ENCODE data around the gene CASP14.

DNA sequence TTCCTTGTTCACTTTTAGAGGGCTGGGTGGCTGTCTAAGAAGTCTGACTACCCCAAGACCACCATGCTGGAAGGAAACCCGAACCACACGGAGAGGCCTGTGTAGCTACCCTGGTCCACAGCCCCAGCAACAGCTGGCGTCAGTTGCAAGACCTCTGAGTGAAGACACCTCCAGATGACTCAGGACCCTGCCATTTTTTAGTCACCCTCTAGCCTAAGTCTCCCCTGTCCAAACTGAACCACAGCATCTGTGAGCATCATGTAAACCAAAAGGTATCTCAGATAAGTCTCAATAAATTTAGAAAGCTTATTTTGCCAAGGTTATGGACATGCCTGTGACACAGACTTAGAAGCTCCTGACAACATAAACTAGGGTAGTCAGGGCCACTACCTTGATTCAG, 55.8 kb downstream of the CASP14 start:
- TF ChIP-seq, protein P1, sequence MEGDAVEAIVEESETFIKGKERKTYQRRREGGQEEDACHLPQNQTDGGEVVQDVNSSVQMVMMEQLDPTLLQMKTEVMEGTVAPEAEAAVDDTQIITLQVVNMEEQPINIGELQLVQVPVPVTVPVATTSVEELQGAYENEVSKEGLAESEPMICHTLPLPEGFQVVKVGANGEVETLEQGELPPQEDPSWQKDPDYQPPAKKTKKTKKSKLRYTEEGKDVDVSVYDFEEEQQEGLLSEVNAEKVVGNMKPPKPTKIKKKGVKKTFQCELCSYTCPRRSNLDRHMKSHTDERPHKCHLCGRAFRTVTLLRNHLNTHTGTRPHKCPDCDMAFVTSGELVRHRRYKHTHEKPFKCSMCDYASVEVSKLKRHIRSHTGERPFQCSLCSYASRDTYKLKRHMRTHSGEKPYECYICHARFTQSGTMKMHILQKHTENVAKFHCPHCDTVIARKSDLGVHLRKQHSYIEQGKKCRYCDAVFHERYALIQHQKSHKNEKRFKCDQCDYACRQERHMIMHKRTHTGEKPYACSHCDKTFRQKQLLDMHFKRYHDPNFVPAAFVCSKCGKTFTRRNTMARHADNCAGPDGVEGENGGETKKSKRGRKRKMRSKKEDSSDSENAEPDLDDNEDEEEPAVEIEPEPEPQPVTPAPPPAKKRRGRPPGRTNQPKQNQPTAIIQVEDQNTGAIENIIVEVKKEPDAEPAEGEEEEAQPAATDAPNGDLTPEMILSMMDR (IDR thresholded peaks at IDR 0.05), result no peak
- TF ChIP-seq POLR2A (IDR thresholded peaks at IDR 0.05), result no peak
- TF ChIP-seq EP300 (IDR thresholded peaks at IDR 0.05), result no peak

Data from gastroesophageal sphincter (tissue), 3 donors.